ENCODE measurements around the gene ID1. TPM values are rescaled to one million over a fixed set of nuclear protein-coding genes. Genes with fewer than 3 reads are reported as not detected.
"Not testable (repeated sequence)": the region's sequence is repeated elsewhere in the genome, so short reads cannot be mapped to it uniquely, and the experiment has no call there.

ID1 gene
- total RNA-seq, 2 experiments from 2014 or later: 0.44 to 0.71 TPM

- POLR2A ChIA-PET: interaction anchor here (0.7 kb wide), 1 partner anchor 18 kb away, joined by 3 read pairs; no protein-coding TSS in a partner anchor
- CTCF ChIA-PET: interaction anchor here (1.0 to 1.9 kb wide), 2 partner anchors 11 to 30 kb away, joined by 3 to 4 read pairs; no protein-coding TSS in a partner anchor
Observed at GRCh38 chr20:31643522-31643921, 38.4 kb downstream of the ID1 start.

GRCh38 chr20:31644701-31645100 is 39.6 kb downstream of the ID1 start:
- POLR2A ChIA-PET: no interaction called here

GRCh38 chr20:31648104-31648503 is 43.0 kb downstream of the ID1 start:
- POLR2A ChIA-PET: not testable (repeated sequence)
- CTCF ChIA-PET: interaction anchor here (0.6 to 0.7 kb wide), 2 partner anchors 14 to 25 kb away, joined by 4 to 5 read pairs; no protein-coding TSS in a partner anchor

More at GRCh38 chr20:31644701-31645100, 39.6 kb downstream of the ID1 start:
- CTCF ChIA-PET: interaction anchor here (0.6 to 2.4 kb wide), 3 partner anchors 32 to 280 kb away, joined by 3 to 7 read pairs (median 3); no protein-coding TSS in a partner anchor

- POLR2A ChIA-PET: no interaction called here
- CTCF ChIA-PET: no interaction called here
Observed at GRCh38 chr20:31652917-31653396, 47.9 kb downstream of the ID1 start.

GRCh38 chr20:31653561-31653960 is 48.5 kb downstream of the ID1 start:
- POLR2A ChIA-PET: no interaction called here
- CTCF ChIA-PET: interaction anchor here (0.8 to 1.7 kb wide), 2 partner anchors 70 to 86 kb away, joined by 4 to 11 read pairs; no protein-coding TSS in a partner anchor

GRCh38 chr20:31654534-31654933 is 49.4 kb downstream of the ID1 start:
- CTCF ChIA-PET: interaction anchor here (0.8 to 1.7 kb wide), 2 partner anchors 69 to 87 kb away, joined by 4 to 11 read pairs; no protein-coding TSS in a partner anchor
- POLR2A ChIA-PET: no interaction called here

Other genes with a start within 250 kb of the ID1 start
- gene DEFB118, start 236.7 kb upstream of the ID1 start, total RNA-seq: not detected
- gene DEFB119, start 214.7 kb upstream of the ID1 start, total RNA-seq: not detected
- gene DEFB121, start 199.1 kb upstream of the ID1 start, total RNA-seq: not detected
- gene DEFB123, start 164.7 kb upstream of the ID1 start, total RNA-seq: not detected
- not detected for gene DEFB124, start 130.2 kb upstream of the ID1 start, total RNA-seq
- gene REM1, start 130.0 kb upstream of the ID1 start, total RNA-seq: not detected
- gene HM13, start 90.8 kb upstream of the ID1 start, total RNA-seq: 100 to 1,000 TPM; 163 to 168 TPM
- not detected for gene COX4I2, start 32.6 kb downstream of the ID1 start, total RNA-seq
- gene BCL2L1, start 117.6 kb downstream of the ID1 start, total RNA-seq: 100 to 1,000 TPM; 263 to 265 TPM
- gene TPX2, start 134.0 kb downstream of the ID1 start, total RNA-seq: 10 to 100 TPM; 78.5 to 79.1 TPM
- gene MYLK2, start 214.1 kb downstream of the ID1 start, total RNA-seq: under 1 TPM; 0.19 to 0.25 TPM
- not detected for gene FOXS1, start 240.3 kb downstream of the ID1 start, total RNA-seq